SK-N-SH (cell line): ENCODE data around the gene FBN2. TPM values are rescaled to one million over a fixed set of nuclear protein-coding genes. Genes with fewer than 3 reads are reported as not detected.

ENCODE experiments used
- CTCF ChIA-PET: fragments of 300-600, 350-600 bp; formaldehyde crosslinking; extraction: SDS; loops from one replicate; lab custom pipeline; 2021; lab: Yijun Ruan, JAX
- POLR2A ChIA-PET: fragments of 350-600 bp; sonication (Branson Sonifier 250); formaldehyde crosslinking; extraction: SDS; loops from one replicate; lab custom pipeline; 2020; ENCODE audit warnings: antibody characterized with exemption, inconsistent platforms; lab: Yijun Ruan, JAX
- DNase-seq: peaks from one replicate; pipeline ENCODE4 v3.0.0; 2012
- H2AFZ ChIP-seq: fragments of 200-600 bp; sonication (generic); 2 replicates; pipeline ENCODE4 v1.8.1; 2016; ENCODE audit warnings: antibody characterized with exemption, mild to moderate bottlenecking, low read depth
- H3F3A ChIP-seq: fragments of 200-600 bp; sonication (generic); replicated peaks from 2 replicates; pipeline ENCODE3; 2016; ENCODE audit warnings: antibody characterized with exemption, mild to moderate bottlenecking; ENCODE audit not compliant: insufficient read depth
- H3K27ac ChIP-seq, 2 experiments: fragments of 200-500 bp in 1 of 2; fragments of 200-600 bp in 1 of 2; sonication (Bioruptor generic) in 1 of 2; sonication (generic), shearing (Covaris generic) in 1 of 2; 2 replicates each; pipeline versions ENCODE4 v1.5.1 to v1.6.1; 2014 to 2016; ENCODE audit warnings: low read depth in 2 of 2, inconsistent platforms in 1 of 2, low read length in 1 of 2, mild to moderate bottlenecking in 1 of 2, mixed read lengths in 1 of 2
- H3K27me3 ChIP-seq: fragments of 200-600 bp; sonication (generic), shearing (Covaris generic); 2 replicates; pipeline ENCODE4 v1.6.1; 2016; ENCODE audit warnings: mixed run types; ENCODE audit not compliant: insufficient read depth
- H3K36me3 ChIP-seq, 2 experiments: fragments of 200-500 bp in 1 of 2; fragments of 200-600 bp in 1 of 2; sonication (Bioruptor generic) in 1 of 2; sonication (generic) in 1 of 2; replicated peaks in 1 of 2; 2 replicates each; pipeline versions ENCODE3 to v1.5.1; 2014 to 2016; ENCODE audit warnings: low read length in 1 of 2, mild to moderate bottlenecking in 1 of 2; ENCODE audit not compliant: insufficient read depth in 2 of 2, control insufficient read depth in 1 of 2
- H3K4me1 ChIP-seq, 2 experiments: fragments of 200-500 bp in 1 of 2; fragments of 200-600 bp in 1 of 2; sonication (Bioruptor generic) in 1 of 2; sonication (generic), shearing (Covaris generic) in 1 of 2; 2 replicates each; pipeline versions ENCODE4 v1.5.1 to v1.6.1; 2014 to 2016; ENCODE audit warnings: low read depth in 1 of 2, low read length in 1 of 2, mixed run types in 1 of 2; ENCODE audit not compliant: insufficient read depth in 2 of 2, control insufficient read depth in 1 of 2
- H3K4me2 ChIP-seq: fragments of 200-600 bp; sonication (generic), shearing (Covaris generic); 2 replicates; pipeline ENCODE4 v1.6.1; 2017; ENCODE audit warnings: mixed run types
- H3K4me3 ChIP-seq, 2 experiments: fragments of 200-500 bp in 1 of 2; fragments of 200-600 bp in 1 of 2; sonication (Bioruptor generic) in 1 of 2; sonication (generic), shearing (Covaris generic) in 1 of 2; 2 replicates each; pipeline versions ENCODE4 v1.5.1 to v1.8.1; 2014 to 2016; ENCODE audit warnings: low read depth in 2 of 2, inconsistent platforms in 1 of 2, low read length in 1 of 2, mild to moderate bottlenecking in 1 of 2, mixed read lengths in 1 of 2, moderate library complexity in 1 of 2
- H3K79me2 ChIP-seq: fragments of 200-600 bp; sonication (generic); 2 replicates; pipeline ENCODE4 v1.8.1; 2017; ENCODE audit warnings: mild to moderate bottlenecking; ENCODE audit not compliant: insufficient read depth
- H3K9ac ChIP-seq: fragments of 200-600 bp; sonication (generic); 2 replicates; pipeline ENCODE4 v1.6.1; 2017; ENCODE audit warnings: mixed run types
- H3K9me2 ChIP-seq: fragments of 200-600 bp; sonication (generic); 2 replicates; pipeline ENCODE4 v1.6.1; 2017; ENCODE audit warnings: mixed run types
- H3K9me3 ChIP-seq: fragments of 200-600 bp; sonication (generic); 2 replicates; pipeline ENCODE4 v1.6.1; 2017; ENCODE audit warnings: mixed run types, mild to moderate bottlenecking, moderate library complexity
- H4K20me1 ChIP-seq: fragments of 200-600 bp; sonication (generic); 2 replicates; pipeline ENCODE4 v1.6.1; 2017; ENCODE audit warnings: mild to moderate bottlenecking, mixed run types; ENCODE audit not compliant: insufficient read depth
- CHD2 ChIP-seq: fragments of 150-350 bp; IDR thresholded peaks from 2 replicates; pipeline ENCODE4 v1.6.1; 2018; ENCODE audit warnings: low read length; ENCODE audit not compliant: partially characterized antibody
- EP300 ChIP-seq, 2 experiments: IDR thresholded peaks; 2 replicates each; pipeline versions ENCODE4 v1.4.0 to v1.6.1; 2012; ENCODE audit warnings: borderline replicate concordance in 1 of 2, low read depth in 1 of 2, low read length in 1 of 2
- FOSL2 ChIP-seq: IDR thresholded peaks from 2 replicates; pipeline ENCODE4 v1.4.0; 2012; ENCODE audit warnings: low read depth, mild to moderate bottlenecking, moderate library complexity, borderline replicate concordance
- FOXM1 ChIP-seq: IDR thresholded peaks from 2 replicates; pipeline ENCODE4 v1.4.0; 2012; ENCODE audit warnings: low read depth, mild to moderate bottlenecking
- GATA2 ChIP-seq: sonication (generic); formaldehyde crosslinking; IDR thresholded peaks from 2 replicates; pipeline ENCODE4 v1.5.0; 2020; ENCODE audit warnings: mild to moderate bottlenecking, missing genetic modification reagents
- JUND ChIP-seq: IDR thresholded peaks from 2 replicates; pipeline ENCODE4 v1.4.0; 2012
- MEF2A ChIP-seq: IDR thresholded peaks from 2 replicates; pipeline ENCODE4 v1.4.0; 2012; ENCODE audit warnings: low read depth, borderline replicate concordance
- NFIC ChIP-seq: IDR thresholded peaks from 2 replicates; pipeline ENCODE4 v1.4.0; 2012; ENCODE audit warnings: borderline replicate concordance
- NRF1 ChIP-seq: IDR thresholded peaks from 2 replicates; pipeline ENCODE4 v1.6.1; 2012; ENCODE audit warnings: low read depth, mild to moderate bottlenecking, low read length
- RCOR1 ChIP-seq: fragments of 150-350 bp; IDR thresholded peaks from 2 replicates; pipeline ENCODE4 v1.6.1; 2017; ENCODE audit warnings: antibody characterized with exemption, low read length
- SIN3A ChIP-seq: IDR thresholded peaks from 2 replicates; pipeline ENCODE4 v1.6.1; 2012; ENCODE audit warnings: low read depth, mild to moderate bottlenecking, low read length, moderate library complexity, borderline replicate concordance
- SMC3 ChIP-seq: IDR thresholded peaks from 2 replicates; pipeline ENCODE4 v1.6.1; 2012; ENCODE audit warnings: low read depth, low read length, improper control_type of control experiment
- TAF1 ChIP-seq: IDR thresholded peaks from 2 replicates; pipeline ENCODE4 v1.6.1; 2012; ENCODE audit warnings: low read depth, mild to moderate bottlenecking, low read length, moderate library complexity, borderline replicate concordance
- WGBS: methylation state at CpG from one replicate; pipeline ENCODE4 v1.1.6; 2017; ENCODE audit warnings: low lambda C conversion rate; 5-methylcytosine and 5-hydroxymethylcytosine counted together
- polyA plus RNA-seq, 3 experiments: library from polyadenylated mRNA; depleted of rRNA; stranded (reverse); fragments of >200 nt; gene quantifications; 2 replicates each; pipeline ENCODE4 v1.2.3, GENCODE V29; 2012
- TF ChIP-seq, protein P1 (sequence below): IDR thresholded peaks from 2 replicates; pipeline ENCODE4 v1.6.1; 2012; ENCODE audit warnings: mild to moderate bottlenecking, low read depth, low read length, moderate library complexity

Gene FBN2
- polyA plus RNA-seq, 1 of the 3 experiments (the other 2 are of a cell fraction), result 2.2 TPM

DNA sequence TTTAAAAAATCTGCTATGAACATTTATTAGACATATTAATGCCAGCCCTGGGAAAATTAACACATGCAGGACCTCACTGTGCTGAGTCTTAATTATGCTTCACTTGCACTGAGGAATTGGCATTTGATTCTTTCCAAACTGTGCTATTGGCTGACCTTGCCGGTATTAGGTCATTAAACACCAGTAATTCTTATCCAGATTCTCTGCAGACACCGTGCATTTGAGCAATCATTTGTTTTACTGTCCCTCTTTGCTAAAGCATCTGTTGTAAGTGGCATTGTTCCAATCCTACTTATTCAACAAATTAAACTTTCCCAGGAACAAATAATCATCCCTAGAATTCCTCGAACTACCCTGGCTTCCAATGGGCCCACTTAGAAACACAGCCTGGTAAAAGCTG lies 309.5 kb downstream of the FBN2 start:
- no peak overlapping the region for H3K4me3 ChIP-seq
- 6% methylated on average over 3 of the region's 3 CpGs for WGBS
- DNase-seq, result no peak
- no peaks in the 10 kb centered on the region for H3K9me3 ChIP-seq
- no peak overlapping the region for H2AFZ ChIP-seq
- no peak for TF ChIP-seq NRF1
- no peak for TF ChIP-seq CHD2
- no peak for TF ChIP-seq SMC3
- TF ChIP-seq TAF1, result no peak
- TF ChIP-seq, protein P1, sequence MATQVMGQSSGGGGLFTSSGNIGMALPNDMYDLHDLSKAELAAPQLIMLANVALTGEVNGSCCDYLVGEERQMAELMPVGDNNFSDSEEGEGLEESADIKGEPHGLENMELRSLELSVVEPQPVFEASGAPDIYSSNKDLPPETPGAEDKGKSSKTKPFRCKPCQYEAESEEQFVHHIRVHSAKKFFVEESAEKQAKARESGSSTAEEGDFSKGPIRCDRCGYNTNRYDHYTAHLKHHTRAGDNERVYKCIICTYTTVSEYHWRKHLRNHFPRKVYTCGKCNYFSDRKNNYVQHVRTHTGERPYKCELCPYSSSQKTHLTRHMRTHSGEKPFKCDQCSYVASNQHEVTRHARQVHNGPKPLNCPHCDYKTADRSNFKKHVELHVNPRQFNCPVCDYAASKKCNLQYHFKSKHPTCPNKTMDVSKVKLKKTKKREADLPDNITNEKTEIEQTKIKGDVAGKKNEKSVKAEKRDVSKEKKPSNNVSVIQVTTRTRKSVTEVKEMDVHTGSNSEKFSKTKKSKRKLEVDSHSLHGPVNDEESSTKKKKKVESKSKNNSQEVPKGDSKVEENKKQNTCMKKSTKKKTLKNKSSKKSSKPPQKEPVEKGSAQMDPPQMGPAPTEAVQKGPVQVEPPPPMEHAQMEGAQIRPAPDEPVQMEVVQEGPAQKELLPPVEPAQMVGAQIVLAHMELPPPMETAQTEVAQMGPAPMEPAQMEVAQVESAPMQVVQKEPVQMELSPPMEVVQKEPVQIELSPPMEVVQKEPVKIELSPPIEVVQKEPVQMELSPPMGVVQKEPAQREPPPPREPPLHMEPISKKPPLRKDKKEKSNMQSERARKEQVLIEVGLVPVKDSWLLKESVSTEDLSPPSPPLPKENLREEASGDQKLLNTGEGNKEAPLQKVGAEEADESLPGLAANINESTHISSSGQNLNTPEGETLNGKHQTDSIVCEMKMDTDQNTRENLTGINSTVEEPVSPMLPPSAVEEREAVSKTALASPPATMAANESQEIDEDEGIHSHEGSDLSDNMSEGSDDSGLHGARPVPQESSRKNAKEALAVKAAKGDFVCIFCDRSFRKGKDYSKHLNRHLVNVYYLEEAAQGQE, result no peak
- TF ChIP-seq FOXM1, result no peak
- no peak for TF ChIP-seq JUND
- no peak for TF ChIP-seq NFIC
- TF ChIP-seq FOSL2, result no peak
- TF ChIP-seq GATA2 (CRISPR knock-in tag), result no peak
- no peak for TF ChIP-seq EP300 (IDR thresholded peaks at IDR 0.05; ENCODE audit: borderline replicate concordance in 1 of 2, low read depth in 1 of 2, low read length in 1 of 2)
- CTCF ChIA-PET, result interaction anchor here (1.0 kb wide), 1 partner anchor 468 kb away, joined by 3 read pairs; no protein-coding TSS in a partner anchor
- POLR2A ChIA-PET, result no interaction called here
- H3K4me2 ChIP-seq, result no peak overlapping the region
- no peaks in the 10 kb centered on the region; the same call in 1 of the 2 replicates for H3K27me3 ChIP-seq
- H3K27ac ChIP-seq, result no peak overlapping the region
- H3K79me2 ChIP-seq, result no peaks in the 10 kb centered on the region
- H3K4me1 ChIP-seq, result no peaks in the 10 kb centered on the region
- H3F3A ChIP-seq, result no peaks in the 10 kb centered on the region
- no peaks in the 10 kb centered on the region for H3K36me3 ChIP-seq
- no peaks in the 10 kb centered on the region for H4K20me1 ChIP-seq
- no peaks in the 10 kb centered on the region for H3K9me2 ChIP-seq
- H3K9ac ChIP-seq, result no peak overlapping the region

DNA sequence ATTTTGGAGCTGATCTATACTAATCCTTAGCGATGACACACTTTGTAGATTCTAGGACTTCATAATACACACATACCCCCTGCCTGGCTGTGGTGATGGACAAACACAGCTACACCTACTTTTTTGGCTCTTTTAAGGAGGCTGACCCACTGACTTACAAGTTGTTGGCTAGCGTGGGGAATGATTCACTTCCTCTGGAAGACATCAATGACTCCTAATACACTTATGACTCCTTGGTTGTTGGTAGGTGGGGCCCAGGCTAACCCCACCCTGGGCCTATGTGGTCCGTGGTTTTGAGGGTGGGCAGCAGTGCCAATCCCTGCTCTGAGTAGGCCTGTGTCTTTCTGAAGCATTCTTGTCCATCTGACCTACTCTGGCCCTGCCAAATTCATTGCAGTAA lies 310.0 kb downstream of the FBN2 start:
- POLR2A ChIA-PET, result no interaction called here

More for the DNA sequence above, 310.0 kb downstream of the FBN2 start:
- Histone ChIP-seq H3K79me2 (no peaks in the 10 kb centered on the region), H4K20me1 (no peaks in the 10 kb centered on the region), H3K27me3 (peaks cover 4% of the 10 kb centered on the region; the same call in 1 of the 2 replicates)
- TF ChIP-seq SIN3A (no peak), JUND (no peak), MEF2A (no peak), RCOR1 (no peak), EP300 (IDR thresholded peaks at IDR 0.05; ENCODE audit: borderline replicate concordance in 1 of 2, low read depth in 1 of 2, low read length in 1 of 2) (no peak), TAF1 (no peak)
- TF ChIP-seq, all 33 proteins: peak for 0
- no peak overlapping the region for H2AFZ ChIP-seq
- no peaks in the 10 kb centered on the region for H3F3A ChIP-seq
- H3K4me1 ChIP-seq, result no peaks in the 10 kb centered on the region
- no peak overlapping the region for H3K9ac ChIP-seq
- H3K27ac ChIP-seq, result no peak overlapping the region
- CTCF ChIA-PET, result interaction anchor here (1.0 kb wide), 1 partner anchor 469 kb away, joined by 3 read pairs; no protein-coding TSS in a partner anchor
- H3K9me3 ChIP-seq, result no peaks in the 10 kb centered on the region
- no peak for DNase-seq
- H3K4me3 ChIP-seq, result no peak overlapping the region
- WGBS, result 29% methylated on average over 3 of the region's 3 CpGs
- no peaks in the 10 kb centered on the region for H3K36me3 ChIP-seq
- no peaks in the 10 kb centered on the region for H3K9me2 ChIP-seq
- H3K4me2 ChIP-seq, result no peak overlapping the region
